OCI-LY7 (cell line): Measurements from ENCODE around the gene RAPGEF4.

ENCODE experiments used
- CTCF ChIP-seq: fragments of 200-600 bp; sonication (generic); conservative IDR thresholded peaks from 2 replicates; pipeline ENCODE4 v1.5.1; 2014; ENCODE audit warnings: mild to moderate bottlenecking, antibody characterized with exemption, low read length, moderate library complexity, mixed read lengths
- EZH2phosphoT487 ChIP-seq: fragments of 200-600 bp; sonication (generic); IDR thresholded peaks from 2 replicates; pipeline ENCODE4 v1.6.1; 2018; ENCODE audit warnings: low read depth, borderline replicate concordance, mild to moderate bottlenecking, mixed run types, antibody characterized with exemption, low read length, moderate library complexity, mixed read lengths

GRCh38 chr2:172869861-172870260, 134.2 kb downstream of the RAPGEF4 start:
- TF ChIP-seq CTCF, result no peak
- no peak for TF ChIP-seq EZH2phosphoT487
